Activated CD8-positive, alpha-beta memory T cell treated with anti-CD3 and anti-CD28 coated beads, Interleukin-2, amount 50 U/mL, for 48 hours (primary cell): Measurements from ENCODE around the gene MS4A4E.
A peak's percentile ranks its signal among the peaks of the same experiment; 100 is the strongest.
"Not testable (repeated sequence)": the region's sequence is repeated elsewhere in the genome, so short reads cannot be mapped to it uniquely, and the experiment has no call there.

Experiments
- DNase-seq: peaks from one replicate; pipeline ENCODE4 v3.0.0-alpha.2; 2020

MS4A4E gene

GRCh38 chr11:60221181-60221580, 21.8 kb downstream of the MS4A4E start:
- no peak for DNase-seq

- no peak for DNase-seq
These were observed 28.6 kb downstream of the MS4A4E start for GRCh38 chr11:60214386-60214785.

DNA sequence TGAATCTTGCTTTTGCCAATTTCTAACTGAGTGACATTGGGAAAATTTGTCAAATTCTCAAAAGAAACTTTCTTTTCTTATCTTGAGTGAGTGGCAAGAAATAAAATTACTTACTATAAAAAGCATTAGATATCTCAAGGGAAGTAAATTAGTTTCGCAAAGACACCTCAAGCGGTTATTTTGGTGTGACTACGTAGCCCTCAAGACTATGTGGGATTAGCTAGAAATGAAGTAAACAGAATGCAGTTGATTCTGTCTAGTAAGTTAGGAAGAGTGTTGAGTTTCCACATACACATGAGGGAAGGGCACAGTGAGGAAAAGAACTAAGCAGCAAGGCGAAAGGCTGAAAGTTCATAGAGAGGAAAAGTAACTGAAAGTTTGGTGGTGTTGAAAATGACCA, 31.7 kb downstream of the MS4A4E start:
- no peak for DNase-seq

GRCh38 chr11:60209977-60210376, 33.0 kb downstream of the MS4A4E start:
- no peak for DNase-seq

DNA sequence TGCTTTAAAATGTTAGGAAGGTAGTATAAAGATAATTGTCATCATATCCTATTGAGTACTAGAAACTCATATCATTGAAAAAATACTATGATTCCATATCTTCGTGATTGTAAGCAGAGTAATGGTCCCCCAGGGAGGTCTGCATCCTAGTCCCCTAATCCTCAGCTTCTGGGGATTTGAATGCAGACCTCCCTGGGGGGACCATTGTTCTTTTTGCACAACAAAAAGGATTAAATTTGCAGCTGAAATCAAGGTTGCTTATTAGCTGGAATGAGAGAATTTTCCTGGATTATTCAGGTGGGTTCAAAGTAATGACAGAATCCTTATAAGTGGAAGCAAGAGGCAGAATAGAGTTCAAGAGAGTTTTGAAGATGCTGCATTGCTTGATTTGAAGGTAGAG, 34.0 kb downstream of the MS4A4E start:
- no peak for DNase-seq

GRCh38 chr11:60208146-60208895, 34.6 kb downstream of the MS4A4E start:
- no peak for DNase-seq

DNA sequence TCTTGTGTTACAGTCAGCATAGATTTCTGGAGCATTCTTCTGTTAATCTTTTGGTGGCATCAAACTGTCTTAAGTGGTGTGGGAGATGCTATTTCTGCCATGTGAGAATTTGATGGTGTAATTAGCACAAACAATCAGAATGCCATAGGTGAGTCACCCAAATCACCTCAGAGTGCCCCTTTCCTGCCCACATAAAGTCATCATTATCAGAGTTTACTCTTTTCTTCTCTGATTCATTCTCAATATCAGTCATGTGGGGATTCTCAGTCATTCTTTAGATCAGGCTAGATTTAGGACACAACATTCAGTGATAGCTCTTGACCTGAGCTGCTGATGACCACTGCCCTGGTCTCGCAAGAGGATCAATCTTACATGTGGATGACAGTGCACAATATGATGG, 36.3 kb downstream of the MS4A4E start:
- no peak for DNase-seq

GRCh38 chr11:60204922-60205321, 38.0 kb downstream of the MS4A4E start:
- DNase-seq: no peak

GRCh38 chr11:60201334-60201733, 41.6 kb downstream of the MS4A4E start:
- DNase-seq: not testable (repeated sequence)

- no peak for DNase-seq
These were observed 45.5 kb downstream of the MS4A4E start for GRCh38 chr11:60197442-60197841.

DNA sequence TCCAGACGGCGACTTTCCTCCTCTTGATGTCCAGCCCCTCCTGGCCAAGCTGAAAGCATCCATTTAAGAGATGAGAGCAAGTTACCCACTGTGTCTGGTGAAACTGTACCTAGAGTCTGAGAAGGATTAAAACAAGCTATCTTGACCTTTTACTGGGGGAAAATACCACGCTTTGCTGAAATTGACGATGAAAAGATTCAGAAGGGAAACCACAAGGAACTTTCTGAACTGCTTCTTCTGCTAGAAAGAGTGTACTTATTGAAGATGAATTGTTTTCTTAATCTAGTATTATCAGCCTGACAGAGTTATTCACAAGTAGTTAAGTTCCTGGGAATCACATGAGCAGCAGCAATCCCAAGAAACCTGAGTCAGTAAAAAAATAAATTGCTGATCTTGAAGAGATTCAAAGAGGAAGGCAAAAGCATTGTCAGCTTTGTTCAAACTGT, 47.0 kb downstream of the MS4A4E start:
- DNase-seq: no peak

GRCh38 chr11:60194511-60194910, 48.4 kb downstream of the MS4A4E start:
- no peak for DNase-seq

DNA sequence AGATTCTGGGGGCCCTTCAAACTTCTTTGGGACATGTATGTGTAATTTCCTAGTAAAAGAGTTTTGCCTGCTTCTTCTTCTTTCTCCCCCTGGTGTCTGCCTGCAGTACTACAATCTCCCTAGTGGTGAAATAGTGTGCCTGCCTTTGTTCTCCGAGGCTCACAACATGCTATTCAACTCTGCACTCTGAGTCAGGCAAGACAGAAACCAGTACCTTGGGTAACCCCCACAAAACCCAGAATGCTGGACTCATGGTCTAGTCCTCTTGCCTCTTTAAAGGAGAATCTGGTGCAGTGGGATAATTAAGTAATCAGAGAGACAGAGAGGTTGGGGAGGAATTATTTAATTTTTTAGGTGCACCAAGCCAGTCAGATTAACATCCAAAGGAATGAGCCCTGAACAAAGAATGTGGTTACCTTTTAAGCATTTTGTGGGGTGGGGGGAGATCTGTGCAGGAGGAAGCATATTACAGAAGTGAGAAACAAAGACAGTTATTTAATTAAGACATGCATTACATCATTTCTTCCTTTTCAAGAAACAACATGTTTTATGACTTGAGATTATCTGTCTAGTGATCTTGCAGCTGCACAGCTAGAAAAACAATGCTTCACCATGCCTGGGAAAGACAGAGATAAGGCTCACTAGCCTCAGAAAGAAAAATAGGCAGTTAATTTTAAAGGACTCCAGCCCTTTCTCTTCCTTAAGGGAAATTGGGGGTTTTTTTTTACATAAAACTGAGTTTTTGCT, 49.1 kb downstream of the MS4A4E start:
- DNase-seq: peak; percentile 78

GRCh38 chr11:60192564-60192963, 50.4 kb downstream of the MS4A4E start:
- DNase-seq: not testable (repeated sequence)

DNA sequence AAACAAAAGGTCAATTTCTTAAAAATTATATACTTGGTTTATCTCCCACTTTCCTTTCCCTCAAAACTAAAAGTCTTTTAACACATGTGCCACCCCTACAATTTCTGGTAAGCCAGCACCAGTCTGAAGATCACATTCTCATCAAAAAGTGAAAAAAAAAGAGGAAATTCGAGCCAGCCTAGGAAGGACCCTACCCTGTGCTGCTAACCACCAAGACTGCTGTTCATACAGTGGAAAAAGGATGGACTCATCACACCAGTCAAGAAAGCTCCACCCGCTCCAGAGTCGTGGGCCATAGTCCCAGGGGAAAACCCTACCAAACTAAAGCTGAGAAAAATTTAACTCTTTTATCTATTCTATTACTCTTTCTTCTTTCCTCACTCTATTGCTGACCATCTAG, 54.5 kb downstream of the MS4A4E start:
- not testable (repeated sequence) for DNase-seq

DNA sequence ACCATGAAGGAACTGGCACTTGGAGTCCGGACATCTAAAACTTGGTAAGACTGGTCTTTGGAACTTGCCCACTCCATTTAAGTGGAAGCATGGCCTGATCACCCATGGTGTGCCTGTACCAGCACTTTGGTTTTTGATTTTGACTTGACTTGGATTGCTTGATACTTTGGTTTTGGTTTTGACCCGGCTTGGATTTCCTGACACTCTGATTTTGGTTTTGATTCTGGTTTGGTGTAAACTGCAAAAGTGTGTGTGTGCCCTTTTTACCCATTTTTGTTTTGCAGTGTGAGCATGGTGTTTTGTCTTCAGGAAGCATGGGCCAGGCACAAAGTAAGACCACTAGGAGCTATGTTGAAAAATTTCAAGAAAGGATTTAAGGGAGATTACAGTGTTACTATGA, 56.8 kb downstream of the MS4A4E start:
- not testable (repeated sequence) for DNase-seq

- DNase-seq: not testable (repeated sequence)
These were observed 57.5 kb downstream of the MS4A4E start for GRCh38 chr11:60185512-60185827.

GRCh38 chr11:60184824-60185511, 58.0 kb downstream of the MS4A4E start:
- no peak for DNase-seq

DNA sequence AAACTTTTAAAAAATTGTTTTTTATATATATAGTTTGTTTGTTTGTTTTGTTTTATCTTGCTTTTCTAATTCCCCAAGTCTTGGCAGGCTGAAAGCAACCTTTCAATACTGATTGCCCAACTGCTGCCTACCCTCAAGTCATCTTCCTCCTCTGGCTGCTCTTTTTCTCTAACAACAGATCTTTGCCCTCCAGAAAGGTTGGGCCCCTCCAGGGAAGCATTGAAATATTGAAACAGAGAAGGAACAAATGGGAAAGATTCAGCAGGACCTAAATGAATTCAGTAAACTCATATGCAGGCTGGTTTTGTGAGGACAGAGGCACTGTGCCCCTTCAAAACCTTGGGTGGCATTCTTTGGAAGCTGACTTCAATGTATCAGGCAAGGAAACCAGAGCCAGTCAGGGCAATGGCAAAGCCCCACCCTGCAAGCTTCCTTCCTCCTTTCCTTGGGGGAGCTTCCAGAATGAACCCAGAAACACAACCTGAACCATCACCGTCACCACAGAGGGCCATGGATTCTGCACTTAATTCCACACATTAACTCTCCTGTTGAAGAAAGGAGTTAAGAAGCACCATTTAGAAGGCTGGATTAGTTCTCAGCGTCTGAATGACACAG, 59.2 kb downstream of the MS4A4E start:
- DNase-seq: no peak

DNA sequence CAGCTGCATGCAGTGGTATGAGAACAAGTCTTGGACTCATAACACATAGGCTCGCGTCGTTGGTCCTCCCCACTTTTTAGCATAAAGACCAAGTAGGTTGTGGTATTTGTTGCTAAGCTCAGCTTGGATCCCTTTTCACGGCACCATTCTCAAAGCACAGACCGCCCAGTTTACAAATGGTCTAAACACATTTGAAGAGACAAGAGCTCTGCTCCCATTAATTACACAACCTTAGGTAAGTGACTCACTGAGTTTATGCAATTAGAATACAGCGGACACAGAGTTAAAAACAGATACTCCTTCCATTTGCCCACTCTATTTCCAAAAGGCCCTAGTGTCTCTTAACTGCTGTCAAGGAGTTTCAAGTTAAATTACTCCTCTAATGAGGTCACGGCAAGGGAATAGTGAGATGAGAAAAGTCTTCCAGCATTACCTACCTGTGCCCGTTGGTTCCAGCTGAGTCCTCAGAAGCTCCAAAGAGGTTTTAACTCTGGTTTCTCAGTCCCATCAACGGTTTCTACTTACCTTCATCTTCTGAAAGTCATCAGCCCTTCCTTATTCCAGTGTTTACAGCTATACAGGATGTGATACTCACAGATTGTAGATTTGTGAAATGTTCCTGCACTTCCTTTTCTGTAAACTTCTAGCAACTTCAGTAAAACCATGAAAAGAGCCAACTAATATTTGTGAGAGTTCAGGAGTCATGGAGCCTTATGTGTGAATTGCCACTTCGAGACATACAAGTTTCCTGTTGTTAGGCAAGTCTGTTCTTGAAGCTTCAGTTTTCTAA, 60.2 kb downstream of the MS4A4E start, which contains the start of gene MS4A6A:
TSS of gene MS4A6A (minus strand) at position 543 of the 790 bp plus-strand sequence. CDS start 1,356 bp downstream, outside the sequence.
- no peak for DNase-seq

- no peak for DNase-seq
These were observed 67.1 kb downstream of the MS4A4E start for GRCh38 chr11:60175860-60176275.

DNA sequence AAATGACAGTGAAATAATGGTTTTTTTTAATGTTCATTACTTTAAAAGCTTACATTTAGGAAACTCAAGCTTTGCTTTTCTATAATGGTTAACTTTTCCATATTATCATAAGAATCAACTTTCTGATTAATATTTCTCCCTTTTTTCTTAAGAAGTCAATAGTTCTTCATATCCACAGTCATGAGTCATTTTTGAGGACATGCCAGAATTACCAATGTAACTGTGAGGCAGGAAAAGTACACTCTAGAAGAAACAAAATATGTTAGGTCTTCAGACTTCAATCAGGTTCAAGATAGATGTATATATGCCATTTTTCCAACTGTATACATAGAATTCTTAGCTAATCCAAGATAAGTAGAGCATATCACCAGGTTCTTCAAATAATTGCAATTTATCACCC, 70.9 kb downstream of the MS4A4E start:
- DNase-seq: no peak
